Right lobe of liver (tissue), 4 donors: ENCODE measurements around the gene EIF4E.

ENCODE experiments used
- POLR2A ChIP-seq: fragments of 450-650 bp; IDR thresholded peaks from one replicate; pipeline ENCODE4 v1.6.1; 2017; ENCODE audit warnings: antibody characterized with exemption, mild to moderate bottlenecking
- TF ChIP-seq, protein P1 (sequence below), 4 donors: fragments of 200-600 bp in 3 of 4; fragments of 450-650 bp in 1 of 4; IDR thresholded peaks; one replicate each; pipeline versions ENCODE4 v1.5.1 to v1.8.0; 2016 to 2022; ENCODE audit warnings: antibody characterized with exemption in 4 of 4, mild to moderate bottlenecking in 2 of 4
- donor health status: DM: no; HTN: no; CAD: no.
- donor health status: DM: no; HTN: no; CAD: no.
- donor health status: DM: no; HTN: yes; CAD: no.

- TF ChIP-seq, protein P1, sequence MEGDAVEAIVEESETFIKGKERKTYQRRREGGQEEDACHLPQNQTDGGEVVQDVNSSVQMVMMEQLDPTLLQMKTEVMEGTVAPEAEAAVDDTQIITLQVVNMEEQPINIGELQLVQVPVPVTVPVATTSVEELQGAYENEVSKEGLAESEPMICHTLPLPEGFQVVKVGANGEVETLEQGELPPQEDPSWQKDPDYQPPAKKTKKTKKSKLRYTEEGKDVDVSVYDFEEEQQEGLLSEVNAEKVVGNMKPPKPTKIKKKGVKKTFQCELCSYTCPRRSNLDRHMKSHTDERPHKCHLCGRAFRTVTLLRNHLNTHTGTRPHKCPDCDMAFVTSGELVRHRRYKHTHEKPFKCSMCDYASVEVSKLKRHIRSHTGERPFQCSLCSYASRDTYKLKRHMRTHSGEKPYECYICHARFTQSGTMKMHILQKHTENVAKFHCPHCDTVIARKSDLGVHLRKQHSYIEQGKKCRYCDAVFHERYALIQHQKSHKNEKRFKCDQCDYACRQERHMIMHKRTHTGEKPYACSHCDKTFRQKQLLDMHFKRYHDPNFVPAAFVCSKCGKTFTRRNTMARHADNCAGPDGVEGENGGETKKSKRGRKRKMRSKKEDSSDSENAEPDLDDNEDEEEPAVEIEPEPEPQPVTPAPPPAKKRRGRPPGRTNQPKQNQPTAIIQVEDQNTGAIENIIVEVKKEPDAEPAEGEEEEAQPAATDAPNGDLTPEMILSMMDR (IDR thresholded peaks at IDR 0.05) = no peak
- TF ChIP-seq POLR2A = no peak
These were observed 20.8 kb downstream of the EIF4E start for GRCh38 chr4:98908182-98908581.
